22Rv1 (cell line): ENCODE results near the gene CCDC127.

Source experiments
- ZFX ChIP-seq: fragments of 450-650 bp; IDR thresholded peaks from 2 replicates; pipeline ENCODE4 v1.6.1; 2017; ENCODE audit warnings: antibody characterized with exemption, borderline replicate concordance
- TF ChIP-seq, protein P1 (sequence below): fragments of 450-650 bp; IDR thresholded peaks from 2 replicates; pipeline ENCODE4 v1.5.1; 2017; ENCODE audit warnings: mild to moderate bottlenecking

GRCh38 chr5:172841-173251 lies 45.1 kb downstream of the CCDC127 start:
- TF ChIP-seq, protein P1, sequence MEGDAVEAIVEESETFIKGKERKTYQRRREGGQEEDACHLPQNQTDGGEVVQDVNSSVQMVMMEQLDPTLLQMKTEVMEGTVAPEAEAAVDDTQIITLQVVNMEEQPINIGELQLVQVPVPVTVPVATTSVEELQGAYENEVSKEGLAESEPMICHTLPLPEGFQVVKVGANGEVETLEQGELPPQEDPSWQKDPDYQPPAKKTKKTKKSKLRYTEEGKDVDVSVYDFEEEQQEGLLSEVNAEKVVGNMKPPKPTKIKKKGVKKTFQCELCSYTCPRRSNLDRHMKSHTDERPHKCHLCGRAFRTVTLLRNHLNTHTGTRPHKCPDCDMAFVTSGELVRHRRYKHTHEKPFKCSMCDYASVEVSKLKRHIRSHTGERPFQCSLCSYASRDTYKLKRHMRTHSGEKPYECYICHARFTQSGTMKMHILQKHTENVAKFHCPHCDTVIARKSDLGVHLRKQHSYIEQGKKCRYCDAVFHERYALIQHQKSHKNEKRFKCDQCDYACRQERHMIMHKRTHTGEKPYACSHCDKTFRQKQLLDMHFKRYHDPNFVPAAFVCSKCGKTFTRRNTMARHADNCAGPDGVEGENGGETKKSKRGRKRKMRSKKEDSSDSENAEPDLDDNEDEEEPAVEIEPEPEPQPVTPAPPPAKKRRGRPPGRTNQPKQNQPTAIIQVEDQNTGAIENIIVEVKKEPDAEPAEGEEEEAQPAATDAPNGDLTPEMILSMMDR, result no peak
- TF ChIP-seq ZFX, result no peak
